Measurements from ENCODE around the gene PDCD6IP.

The PDCD6IP gene

GRCh38 chr3:33898901-33899300, 100.5 kb downstream of the PDCD6IP start:
- DNase-seq, result no peak

GRCh38 chr3:33900440-33900808, 102.0 kb downstream of the PDCD6IP start:
- no peak for DNase-seq

GRCh38 chr3:33900809-33901505, 102.5 kb downstream of the PDCD6IP start:
- DNase-seq, result no peak

GRCh38 chr3:33901862-33902563, 103.6 kb downstream of the PDCD6IP start:
- no peak for DNase-seq

- no peak for DNase-seq
Measured at GRCh38 chr3:33904730-33905129, 106.3 kb downstream of the PDCD6IP start.

GRCh38 chr3:33908250-33908851, 109.9 kb downstream of the PDCD6IP start:
- DNase-seq, result no peak

- DNase-seq, result no peak
Measured at GRCh38 chr3:33909547-33909946, 111.1 kb downstream of the PDCD6IP start.

- no peak for DNase-seq
Measured at GRCh38 chr3:33910031-33910430, 111.6 kb downstream of the PDCD6IP start.

GRCh38 chr3:33911525-33912322, 113.3 kb downstream of the PDCD6IP start:
- no peak for DNase-seq

- no peak for DNase-seq
Measured at GRCh38 chr3:33914212-33914611, 115.8 kb downstream of the PDCD6IP start.

GRCh38 chr3:33914731-33915379, 116.4 kb downstream of the PDCD6IP start:
- no peak for DNase-seq

- no peak for DNase-seq
Measured at GRCh38 chr3:33915796-33916546, 117.5 kb downstream of the PDCD6IP start.

GRCh38 chr3:33918126-33918756, 119.8 kb downstream of the PDCD6IP start:
- no peak for DNase-seq
